Trophoblast cell (in vitro differentiated cells and primary cell): ENCODE measurements around the gene ATG10.

Source experiments
- DNase-seq, 2 donors: peaks; one replicate each; pipeline ENCODE4 v3.0.0-alpha.2; 2016
- H2AFZ ChIP-seq: 2 replicates; pipeline ENCODE4 v1.6.1; 2013; ENCODE audit warnings: low read length, moderate library complexity, mild to moderate bottlenecking; ENCODE audit not compliant: insufficient read depth, poor library complexity
- H2AK5ac ChIP-seq: 2 replicates; pipeline ENCODE4 v1.6.1; 2013; ENCODE audit warnings: mild to moderate bottlenecking, low read length
- H2BK120ac ChIP-seq: 2 replicates; pipeline ENCODE4 v1.6.1; 2013; ENCODE audit warnings: low read length, mild to moderate bottlenecking, moderate library complexity; ENCODE audit not compliant: insufficient read depth, poor library complexity
- H2BK12ac ChIP-seq: 2 replicates; pipeline ENCODE4 v1.6.1; 2013; ENCODE audit warnings: mild to moderate bottlenecking, low read length, moderate library complexity
- H2BK5ac ChIP-seq: 2 replicates; pipeline ENCODE4 v1.6.1; 2013; ENCODE audit warnings: low read length, low read depth, moderate library complexity, mild to moderate bottlenecking; ENCODE audit not compliant: poor library complexity
- H3K14ac ChIP-seq: 2 replicates; pipeline ENCODE4 v1.6.1; 2013; ENCODE audit warnings: mild to moderate bottlenecking, low read length
- H3K18ac ChIP-seq: 2 replicates; pipeline ENCODE4 v1.6.1; 2013; ENCODE audit warnings: mild to moderate bottlenecking, low read length
- H3K23ac ChIP-seq: 2 replicates; pipeline ENCODE4 v1.6.1; 2013; ENCODE audit warnings: low read length
- H3K27ac ChIP-seq: 2 replicates; pipeline ENCODE4 v1.5.1; 2013; ENCODE audit warnings: low read depth, mild to moderate bottlenecking, inconsistent platforms, low read length, moderate library complexity
- H3K27me3 ChIP-seq: 2 replicates; pipeline ENCODE4 v1.6.1; 2013; ENCODE audit warnings: inconsistent platforms, mild to moderate bottlenecking, low read length, moderate library complexity; ENCODE audit not compliant: insufficient read depth
- H3K36me3 ChIP-seq, 2 experiments: 1 replicate in 1 of 2; 2 replicates in 1 of 2; pipeline ENCODE4 v1.6.1; 2013; ENCODE audit warnings: low read length in 2 of 2, mild to moderate bottlenecking in 2 of 2, moderate library complexity in 1 of 2; ENCODE audit not compliant: insufficient read depth in 2 of 2, control insufficient read depth in 1 of 2
- H3K4ac ChIP-seq: 2 replicates; pipeline ENCODE4 v1.6.1; 2013; ENCODE audit warnings: low read depth, mild to moderate bottlenecking, low read length, moderate library complexity
- H3K4me1 ChIP-seq, 2 experiments: 1 replicate in 1 of 2; 2 replicates in 1 of 2; pipeline ENCODE4 v1.6.1; 2013; ENCODE audit warnings: low read length in 2 of 2, mild to moderate bottlenecking in 2 of 2, moderate library complexity in 1 of 2; ENCODE audit not compliant: insufficient read depth in 2 of 2, control insufficient read depth in 1 of 2
- H3K4me2 ChIP-seq: 2 replicates; pipeline ENCODE4 v1.6.1; 2013; ENCODE audit warnings: inconsistent platforms, mild to moderate bottlenecking, low read length, moderate library complexity
- H3K4me3 ChIP-seq: 2 replicates; pipeline ENCODE4 v1.5.1; 2013; ENCODE audit warnings: mild to moderate bottlenecking, low read depth, low read length, inconsistent platforms
- H3K79me1 ChIP-seq: one replicate; pipeline ENCODE4 v1.6.1; 2013; ENCODE audit warnings: low read length
- H3K79me2 ChIP-seq: 2 replicates; pipeline ENCODE4 v1.6.1; 2013; ENCODE audit warnings: low read length, mild to moderate bottlenecking; ENCODE audit not compliant: control insufficient read depth, insufficient read depth, poor library complexity
- H3K9ac ChIP-seq: 2 replicates; pipeline ENCODE4 v1.6.1; 2013; ENCODE audit warnings: mild to moderate bottlenecking, low read length
- H3K9me3 ChIP-seq: 2 replicates; pipeline ENCODE4 v1.6.1; 2013; ENCODE audit warnings: low read depth, mild to moderate bottlenecking, control low read depth, inconsistent platforms, low read length; ENCODE audit not compliant: insufficient read depth
- H4K12ac ChIP-seq: 2 replicates; pipeline ENCODE4 v1.6.1; 2013; ENCODE audit warnings: low read depth, mild to moderate bottlenecking, low read length, moderate library complexity
- H4K8ac ChIP-seq: 2 replicates; pipeline ENCODE4 v1.6.1; 2013; ENCODE audit warnings: low read depth, mild to moderate bottlenecking, low read length, moderate library complexity
- H4K91ac ChIP-seq: one replicate; pipeline ENCODE4 v1.6.1; 2013; ENCODE audit warnings: low read depth, mild to moderate bottlenecking, low read length, moderate library complexity
- WGBS: extraction: QIAGEN DNeasy Blood & Tissue Kit; methylation state at CpG from one replicate; pipeline ENCODE4 v1.1.7; 2013; ENCODE audit warnings: missing lambda C conversion rate; ENCODE audit not compliant: insufficient read length, insufficient coverage; ENCODE audit errors: extremely low coverage; 5-methylcytosine and 5-hydroxymethylcytosine counted together

Gene ATG10

GRCh38 chr5:81961651-81962440 lies 10.0 kb upstream of the ATG10 start:
- Histone ChIP-seq H3K27me3 (no peaks in the 10 kb centered on the region), H4K12ac (no peak overlapping the region), H3K4me3 (no peak overlapping the region), H3K23ac (no peak overlapping the region), H3K9ac (no peak overlapping the region), H3K4me2 (no peak overlapping the region), H2BK12ac (no peak overlapping the region), H3K79me2 (no peaks in the 10 kb centered on the region), H2BK120ac (no peak overlapping the region), H4K8ac (no peak overlapping the region), H3K9me3 (no peaks in the 10 kb centered on the region), H3K18ac (no peak overlapping the region), H3K27ac (no peak overlapping the region), H4K91ac (no peak overlapping the region), H2AK5ac (no peak overlapping the region), H3K4ac (no peak overlapping the region), H2BK5ac (no peak overlapping the region), H3K79me1 (no peaks in the 10 kb centered on the region), H3K4me1 (peaks cover 0 to 2% of the 10 kb centered on the region in 2 experiments), H3K36me3 (no peaks in the 10 kb centered on the region), H2AFZ (no peak overlapping the region), H3K14ac (no peak overlapping the region)
- peak; percentile 83 to 86 for DNase-seq
- no CpG with 5 or more reads among the region's 9 CpGs for WGBS

DNA sequence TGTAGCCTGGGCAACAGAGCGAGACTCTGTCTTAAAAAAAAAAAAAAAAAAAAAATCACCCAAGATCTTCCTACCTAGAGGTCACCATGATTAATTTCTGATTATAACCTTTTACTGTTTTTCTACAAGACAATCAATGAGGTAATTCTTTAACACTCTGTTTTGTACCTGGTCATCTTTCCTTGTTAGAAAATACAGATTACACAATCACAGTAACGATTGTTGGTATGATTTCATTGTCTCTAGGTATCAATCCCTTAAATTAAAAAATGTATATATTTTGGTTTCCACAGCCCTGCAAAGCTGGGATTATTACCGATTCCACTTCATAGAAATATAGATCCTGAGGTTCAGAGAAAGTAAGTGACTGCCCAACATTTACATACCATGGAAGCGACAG lies 8.3 kb upstream of the ATG10 start:
- Histone ChIP-seq H3K9ac (no peak overlapping the region), H3K4ac (no peak overlapping the region), H2BK120ac (no peak overlapping the region), H2AK5ac (no peak overlapping the region), H3K27me3 (no peaks in the 10 kb centered on the region), H2BK5ac (no peak overlapping the region), H4K8ac (no peak overlapping the region), H3K4me3 (no peak overlapping the region), H3K27ac (no peak overlapping the region), H2AFZ (no peak overlapping the region), H3K9me3 (no peaks in the 10 kb centered on the region), H3K79me1 (no peaks in the 10 kb centered on the region), H3K4me1 (peaks cover 0 to 2% of the 10 kb centered on the region in 2 experiments), H3K14ac (no peak overlapping the region), H3K23ac (no peak overlapping the region), H3K4me2 (no peak overlapping the region), H3K18ac (no peak overlapping the region), H4K12ac (no peak overlapping the region), H2BK12ac (no peak overlapping the region), H4K91ac (no peak overlapping the region), H3K79me2 (no peaks in the 10 kb centered on the region), H3K36me3 (no peaks in the 10 kb centered on the region)
- DNase-seq = no peak
- no CpG with 5 or more reads among the region's 4 CpGs for WGBS

DNA sequence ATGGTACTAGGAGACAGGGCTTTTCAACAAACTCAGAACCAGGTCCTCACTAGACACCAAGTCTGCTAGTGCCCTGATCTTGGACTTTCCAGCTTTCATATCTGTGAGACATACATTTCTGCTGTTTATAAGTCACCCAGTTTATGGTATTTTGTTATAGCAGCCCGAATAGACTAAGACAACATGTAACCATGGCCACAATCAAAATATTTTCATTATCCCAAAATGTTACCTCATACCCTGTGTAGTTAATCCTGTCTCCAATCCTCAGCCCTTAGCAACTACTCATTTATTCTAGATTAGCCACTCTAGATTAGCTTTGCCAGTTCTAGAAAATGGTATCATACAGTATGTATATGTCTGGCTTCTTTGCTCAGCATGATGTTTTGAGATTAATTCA lies 6.3 kb upstream of the ATG10 start:
- Histone ChIP-seq H3K18ac (no peak overlapping the region), H3K9ac (no peak overlapping the region), H2AK5ac (no peak overlapping the region), H4K8ac (no peak overlapping the region), H4K12ac (no peak overlapping the region), H3K4me2 (no peak overlapping the region), H2BK5ac (no peak overlapping the region), H2AFZ (no peak overlapping the region), H3K9me3 (no peaks in the 10 kb centered on the region), H4K91ac (no peak overlapping the region), H3K4me3 (no peak overlapping the region), H2BK120ac (no peak overlapping the region), H3K23ac (no peak overlapping the region), H3K79me2 (no peaks in the 10 kb centered on the region), H3K14ac (no peak overlapping the region), H3K27ac (no peak overlapping the region), H3K79me1 (peaks cover 2% of the 10 kb centered on the region), H3K4ac (no peak overlapping the region), H3K36me3 (no peaks in the 10 kb centered on the region), H2BK12ac (no peak overlapping the region), H3K27me3 (no peaks in the 10 kb centered on the region), H3K4me1 (peaks cover under 1 to 6% of the 10 kb centered on the region in 2 experiments)
- no CpG with 5 or more reads among the region's 1 CpG for WGBS
- peak; percentile 26 to 60 for DNase-seq

DNA sequence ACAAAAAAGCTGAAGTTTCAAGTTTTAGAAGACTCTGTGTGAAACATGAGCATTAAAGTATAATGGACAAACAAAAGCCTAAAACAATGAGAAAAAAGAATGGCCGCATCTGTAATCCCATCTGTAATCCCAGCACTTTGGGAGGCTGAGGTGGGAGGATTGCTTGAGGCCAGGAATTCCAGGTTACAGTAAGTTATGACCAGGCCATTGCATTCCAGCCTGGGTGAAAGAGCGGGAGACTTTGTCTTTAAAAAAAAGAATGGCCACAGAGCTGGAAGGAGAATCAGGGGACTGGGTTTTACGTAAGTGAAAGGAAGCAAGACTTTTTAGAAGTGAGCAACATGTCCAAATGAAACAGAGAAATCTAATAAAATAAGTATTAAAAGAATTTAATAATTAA lies 2.6 kb upstream of the ATG10 start:
- no peak overlapping the region for H3K4ac ChIP-seq
- H3K27me3 ChIP-seq = no peaks in the 10 kb centered on the region
- no peak overlapping the region for H4K91ac ChIP-seq
- H2AK5ac ChIP-seq = no peak overlapping the region
- H2AFZ ChIP-seq = no peak overlapping the region
- no peak overlapping the region for H3K4me2 ChIP-seq
- peaks cover 2 to 8% of the 10 kb centered on the region in 2 experiments for H3K4me1 ChIP-seq
- H2BK12ac ChIP-seq = no peak overlapping the region
- no peak overlapping the region for H4K12ac ChIP-seq
- H3K14ac ChIP-seq = no peak overlapping the region
- no peaks in the 10 kb centered on the region for H3K9me3 ChIP-seq
- H3K23ac ChIP-seq = no peak overlapping the region
- peak; percentile 56 to 75 for DNase-seq
- no CpG with 5 or more reads among the region's 3 CpGs for WGBS
- peaks cover 13% of the 10 kb centered on the region for H3K79me1 ChIP-seq
- no peak overlapping the region for H4K8ac ChIP-seq
- H2BK120ac ChIP-seq = no peak overlapping the region
- H2BK5ac ChIP-seq = peak overlapping the region; percentile 40
- peaks cover 7% of the 10 kb centered on the region for H3K79me2 ChIP-seq
- no peak overlapping the region for H3K27ac ChIP-seq
- H3K18ac ChIP-seq = no peak overlapping the region
- H3K4me3 ChIP-seq = no peak overlapping the region
- no peak overlapping the region for H3K9ac ChIP-seq
- no peaks in the 10 kb centered on the region for H3K36me3 ChIP-seq
